AG04450 (cell line): Measurements from ENCODE around the gene SKIDA1. TPM values are rescaled to one million over a fixed set of nuclear protein-coding genes. Genes with fewer than 3 reads are reported as not detected.

Experiments used
- CTCF ChIA-PET: fragments of 300-600, 350-600 bp; formaldehyde crosslinking; extraction: SDS; loops from one replicate; lab custom pipeline; 2022; ENCODE audit warnings: antibody characterized with exemption, inconsistent platforms; lab: Charles Lee
- POLR2A ChIA-PET: fragments of 350-600 bp; formaldehyde crosslinking; extraction: SDS; loops from one replicate; lab custom pipeline; 2021; ENCODE audit warnings: antibody characterized with exemption, inconsistent platforms; lab: Yijun Ruan, JAX
- DNase-seq: peaks from one replicate; pipeline ENCODE4 v3.0.0-alpha.2; 2011; ENCODE audit warnings: low read depth, low spot score
- H3K27ac ChIP-seq: one replicate; pipeline ENCODE4 v1.5.1; 2012; ENCODE audit warnings: low read depth, low read length, control low read depth
- H3K27me3 ChIP-seq: one replicate; pipeline ENCODE4 v1.6.0; 2012; ENCODE audit warnings: low read length; ENCODE audit not compliant: control insufficient read depth, insufficient read depth
- H3K4me3 ChIP-seq: 2 replicates; pipeline ENCODE4 v1.5.1; 2011; ENCODE audit warnings: mild to moderate bottlenecking, low read depth, low read length, control low read depth
- H3K9me3 ChIP-seq: 2 replicates; pipeline ENCODE4 v1.5.1; 2012; ENCODE audit warnings: low read length; ENCODE audit not compliant: control insufficient read depth, insufficient read depth
- CTCF ChIP-seq: IDR thresholded peaks from 2 replicates; pipeline ENCODE4 v1.5.1; 2011; ENCODE audit warnings: low read depth, low read length, control low read depth, inconsistent platforms
- polyA plus RNA-seq: library from polyadenylated mRNA; depleted of rRNA; stranded (reverse); fragments of >200 nt; gene quantifications from 2 replicates; pipeline ENCODE4 v1.2.3, GENCODE V29; 2011

The SKIDA1 gene
- polyA plus RNA-seq, 1 experiment: 0.62 TPM

GRCh38 chr10:21475393-21475792, 50.1 kb downstream of the SKIDA1 start:
- H3K9me3 ChIP-seq: no peaks in the 10 kb centered on the region
- no peak overlapping the region for H3K4me3 ChIP-seq
- ChIA-PET CTCF (no interaction called here), POLR2A (no interaction called here)
- DNase-seq: no peak
- H3K27me3 ChIP-seq: no peaks in the 10 kb centered on the region
- H3K27ac ChIP-seq: no peak overlapping the region
- TF ChIP-seq CTCF: no peak

- Histone ChIP-seq H3K27me3 (no peaks in the 10 kb centered on the region), H3K4me3 (no peak overlapping the region), H3K9me3 (no peaks in the 10 kb centered on the region), H3K27ac (no peak overlapping the region)
- TF ChIP-seq CTCF: no peak
- DNase-seq: no peak
- POLR2A ChIA-PET: interaction anchor here (0.7 to 0.8 kb wide), 2 partner anchors 19 to 58 kb away, joined by 4 to 5 read pairs; no protein-coding TSS in a partner anchor
- CTCF ChIA-PET: interaction anchor here (0.6 kb wide), 1 partner anchor 23 kb away, joined by 3 read pairs; no protein-coding TSS in a partner anchor
These were observed 51.9 kb downstream of the SKIDA1 start for GRCh38 chr10:21473541-21473940.

DNA sequence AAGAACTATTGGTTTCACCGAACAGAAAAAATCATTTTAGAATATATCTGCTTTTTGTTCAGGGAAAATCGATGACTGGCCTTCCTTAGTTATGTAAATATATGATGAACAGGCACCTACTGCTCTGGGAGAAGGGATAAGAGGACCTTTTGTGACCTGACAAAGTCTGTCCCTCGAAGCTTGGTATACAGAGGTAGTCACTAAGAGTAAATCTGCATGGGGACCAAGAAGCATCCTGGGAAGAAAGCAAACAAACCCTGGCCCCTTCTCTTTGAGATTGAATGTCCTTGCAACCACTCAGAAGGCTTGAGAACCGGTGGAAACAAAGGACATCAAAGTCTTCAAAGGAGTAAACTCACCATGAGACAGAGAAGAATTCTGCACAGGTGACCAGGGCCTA, 52.3 kb downstream of the SKIDA1 start:
- TF ChIP-seq CTCF: no peak
- no peak for DNase-seq
- Histone ChIP-seq H3K4me3 (no peak overlapping the region), H3K27ac (no peak overlapping the region), H3K9me3 (no peaks in the 10 kb centered on the region), H3K27me3 (no peaks in the 10 kb centered on the region)
- ChIA-PET POLR2A (no interaction called here), CTCF (interaction anchor here (0.6 kb wide), 2 partner anchors 22 to 579 kb away, joined by 3 to 4 read pairs; no protein-coding TSS in a partner anchor)

DNA sequence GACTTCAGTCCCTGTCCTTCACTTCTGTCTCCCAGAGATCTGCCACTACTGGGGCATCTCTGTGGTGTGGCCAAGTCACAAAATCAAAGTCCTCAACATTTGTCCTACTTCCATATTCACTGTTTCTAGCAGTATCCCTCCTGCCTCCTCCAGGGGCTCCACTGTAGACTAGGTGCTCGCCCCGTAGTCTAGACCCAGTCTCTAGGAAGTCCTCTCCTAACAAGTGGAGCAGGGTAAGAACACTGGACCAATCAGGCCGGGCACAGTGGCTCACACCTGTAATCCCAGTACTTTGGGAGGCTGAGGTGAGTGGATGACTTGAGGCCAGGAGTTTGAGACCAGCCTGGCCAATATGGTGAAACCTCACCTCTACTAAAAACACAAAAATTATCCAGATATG, 57.4 kb downstream of the SKIDA1 start:
- ChIA-PET POLR2A (no interaction called here), CTCF (interaction anchor here (0.6 kb wide), 1 partner anchor 19 kb away, joined by 3 read pairs; no protein-coding TSS in a partner anchor)
- Histone ChIP-seq H3K4me3 (no peak overlapping the region), H3K27me3 (no peaks in the 10 kb centered on the region), H3K27ac (no peak overlapping the region), H3K9me3 (no peaks in the 10 kb centered on the region)
- no peak for DNase-seq
- no peak for TF ChIP-seq CTCF

DNA sequence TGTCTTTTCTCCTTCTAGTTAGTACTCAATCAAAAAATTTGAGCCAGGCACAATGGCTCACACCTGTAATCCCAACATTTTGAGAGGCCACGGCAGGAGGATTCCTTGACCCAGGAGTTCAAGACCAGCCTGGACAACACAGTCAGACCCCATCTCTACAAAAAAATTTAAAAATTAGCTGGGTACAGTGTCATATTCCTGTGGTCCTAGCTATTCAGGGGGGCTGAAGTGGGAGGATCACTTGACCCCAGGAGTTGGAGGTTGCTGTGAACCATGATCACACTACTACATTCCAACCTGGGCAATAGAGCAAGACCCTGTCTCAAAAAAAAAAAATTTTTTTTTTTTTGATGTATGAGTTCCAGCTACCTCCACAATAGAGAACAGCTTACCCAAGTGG, 57.8 kb downstream of the SKIDA1 start:
- H3K4me3 ChIP-seq: no peak overlapping the region
- H3K27ac ChIP-seq: no peak overlapping the region
- ChIA-PET POLR2A (no interaction called here), CTCF (no interaction called here)
- H3K27me3 ChIP-seq: no peaks in the 10 kb centered on the region
- TF ChIP-seq CTCF: no peak
- no peak for DNase-seq
- H3K9me3 ChIP-seq: no peaks in the 10 kb centered on the region
